Bronchial epithelial cell (primary cell): ENCODE measurements around the gene AFAP1L1. TPM values are rescaled to one million over a fixed set of nuclear protein-coding genes. Genes with fewer than 3 reads are reported as not detected.
A peak's percentile ranks its signal among the peaks of the same experiment; 100 is the strongest.

ENCODE experiments used
- DNase-seq: peaks from one replicate; pipeline ENCODE4 v3.0.0-alpha.2; 2010; ENCODE audit warnings: low read depth
- FAIRE-seq: peaks from 2 replicates; lab custom pipeline; 2011; peaks lifted over from hg19 to GRCh38; lab: Jason Lieb, UNC
- H3K27me3 ChIP-seq: 2 replicates; pipeline ENCODE4 v1.5.1; 2011; ENCODE audit warnings: low read length; ENCODE audit not compliant: control insufficient read depth, insufficient read depth
- H3K36me3 ChIP-seq: 2 replicates; pipeline ENCODE4 v1.5.1; 2011; ENCODE audit warnings: low read length; ENCODE audit not compliant: control insufficient read depth, insufficient read depth
- H3K4me3 ChIP-seq: 2 replicates; pipeline ENCODE4 v1.5.1; 2011; ENCODE audit warnings: mild to moderate bottlenecking, low read depth, low read length, control low read depth
- total RNA-seq: library from RNA; depleted of rRNA; stranded (reverse); fragments of >200 nt; gene quantifications from 2 replicates; pipeline ENCODE4 v1.2.1, GENCODE V29; 2014
- TF ChIP-seq, protein P1 (sequence below): IDR thresholded peaks from 2 replicates; pipeline ENCODE4 v1.5.1; 2011; ENCODE audit warnings: mild to moderate bottlenecking, moderate library complexity, low read length, control low read depth, inconsistent platforms; ENCODE audit not compliant: insufficient read depth, severe bottlenecking

The AFAP1L1 gene
- 17.4 and 21.9 TPM in 2 replicates for total RNA-seq

DNA sequence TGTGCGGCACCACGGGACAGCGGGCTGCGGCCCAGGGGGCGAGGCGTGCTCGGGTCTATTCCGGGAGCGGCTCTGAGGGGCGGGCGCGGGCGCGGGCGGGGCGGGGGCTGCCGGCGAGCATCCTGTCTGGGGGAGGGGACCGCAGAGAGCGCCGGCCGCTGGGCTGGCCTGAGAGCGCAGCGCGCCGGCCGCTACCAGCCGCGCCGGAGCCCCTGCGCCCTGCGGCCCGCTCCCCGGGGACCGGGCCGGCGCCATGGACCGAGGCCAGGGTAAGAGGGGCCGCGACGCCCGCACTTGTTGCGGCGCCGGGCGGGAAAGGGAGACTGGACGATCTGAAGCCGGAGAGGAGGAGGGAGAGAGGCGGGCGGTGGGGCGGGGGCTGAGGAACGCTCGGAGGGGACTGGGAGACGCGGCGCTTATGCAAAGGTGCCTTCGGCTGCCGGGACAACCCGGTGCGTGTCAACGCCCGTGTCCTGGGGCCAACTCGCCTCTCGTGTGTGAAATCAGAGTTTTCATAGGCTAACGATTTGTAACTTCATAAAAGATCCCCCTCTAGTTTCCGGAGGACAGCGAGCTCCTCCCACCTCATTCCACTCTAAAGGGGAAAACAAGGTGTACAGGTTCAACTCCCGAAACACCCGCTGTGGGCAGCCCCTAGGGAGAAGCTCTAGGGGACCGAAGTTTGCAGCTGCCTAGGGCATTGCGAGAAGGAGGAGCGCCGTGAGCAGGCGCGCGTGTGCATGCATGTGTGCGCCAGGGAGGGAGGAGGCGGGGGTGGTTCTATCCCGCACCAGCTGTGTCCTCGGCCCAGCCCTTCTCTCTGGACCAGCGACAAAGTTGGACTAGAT is at the start of gene AFAP1L1:
AFAP1L1 (plus strand) TSS at position 144 of the 848 bp plus-strand sequence; CDS start at position 254, 110 bp downstream.
- DNase-seq = peak; percentile 42

DNA sequence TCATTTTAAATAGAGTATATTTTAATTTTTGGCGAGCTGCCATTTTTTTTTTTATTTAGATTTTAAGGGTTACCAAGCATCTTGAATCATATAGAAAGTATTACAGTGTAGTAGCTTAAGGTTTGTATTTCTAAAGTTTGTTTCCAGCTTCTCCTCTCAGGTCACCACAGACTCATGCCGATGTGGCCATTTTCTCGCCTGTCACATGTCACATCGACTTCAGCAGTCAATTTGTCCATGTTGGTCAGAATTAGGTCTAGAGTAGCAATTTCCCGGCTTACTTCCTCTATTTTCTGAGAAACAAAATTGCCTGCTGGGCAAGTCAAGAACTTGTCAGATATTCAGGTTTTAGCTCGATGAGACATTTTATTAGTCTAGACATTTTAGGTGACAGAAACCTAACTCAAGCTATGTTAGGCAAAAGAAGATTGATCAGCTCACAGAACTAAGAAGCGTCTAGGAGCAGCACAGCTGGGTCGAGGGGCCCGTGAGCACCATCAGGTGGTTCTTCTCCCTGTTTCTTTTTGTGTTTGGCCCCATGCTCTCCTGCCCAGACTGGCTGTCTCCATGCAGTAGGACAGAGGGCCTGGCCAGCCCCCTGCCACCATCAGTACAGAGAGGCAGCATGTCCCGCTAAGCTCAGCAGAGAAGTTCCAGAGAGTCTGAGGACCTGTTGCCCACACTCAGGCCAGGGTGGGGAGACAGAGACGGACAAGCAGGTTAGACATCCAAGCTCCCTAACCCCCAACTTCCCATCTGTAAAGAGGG is 48.4 kb upstream of the AFAP1L1 start:
- H3K4me3 ChIP-seq = no peak overlapping the region
- H3K27me3 ChIP-seq = no peaks in the 10 kb centered on the region
- DNase-seq (no peak), FAIRE-seq (no peak)
- no peaks in the 10 kb centered on the region for H3K36me3 ChIP-seq
- TF ChIP-seq, protein P1, sequence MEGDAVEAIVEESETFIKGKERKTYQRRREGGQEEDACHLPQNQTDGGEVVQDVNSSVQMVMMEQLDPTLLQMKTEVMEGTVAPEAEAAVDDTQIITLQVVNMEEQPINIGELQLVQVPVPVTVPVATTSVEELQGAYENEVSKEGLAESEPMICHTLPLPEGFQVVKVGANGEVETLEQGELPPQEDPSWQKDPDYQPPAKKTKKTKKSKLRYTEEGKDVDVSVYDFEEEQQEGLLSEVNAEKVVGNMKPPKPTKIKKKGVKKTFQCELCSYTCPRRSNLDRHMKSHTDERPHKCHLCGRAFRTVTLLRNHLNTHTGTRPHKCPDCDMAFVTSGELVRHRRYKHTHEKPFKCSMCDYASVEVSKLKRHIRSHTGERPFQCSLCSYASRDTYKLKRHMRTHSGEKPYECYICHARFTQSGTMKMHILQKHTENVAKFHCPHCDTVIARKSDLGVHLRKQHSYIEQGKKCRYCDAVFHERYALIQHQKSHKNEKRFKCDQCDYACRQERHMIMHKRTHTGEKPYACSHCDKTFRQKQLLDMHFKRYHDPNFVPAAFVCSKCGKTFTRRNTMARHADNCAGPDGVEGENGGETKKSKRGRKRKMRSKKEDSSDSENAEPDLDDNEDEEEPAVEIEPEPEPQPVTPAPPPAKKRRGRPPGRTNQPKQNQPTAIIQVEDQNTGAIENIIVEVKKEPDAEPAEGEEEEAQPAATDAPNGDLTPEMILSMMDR = no peak

More for the DNA sequence above, at the start of gene AFAP1L1:
- no peak for FAIRE-seq
- Histone ChIP-seq H3K27me3 (no peaks in the 10 kb centered on the region), H3K36me3 (no peaks in the 10 kb centered on the region), H3K4me3 (peak within 1 kb of the TSS; percentile 46)
- TF ChIP-seq, protein P1 = no peak

DNA sequence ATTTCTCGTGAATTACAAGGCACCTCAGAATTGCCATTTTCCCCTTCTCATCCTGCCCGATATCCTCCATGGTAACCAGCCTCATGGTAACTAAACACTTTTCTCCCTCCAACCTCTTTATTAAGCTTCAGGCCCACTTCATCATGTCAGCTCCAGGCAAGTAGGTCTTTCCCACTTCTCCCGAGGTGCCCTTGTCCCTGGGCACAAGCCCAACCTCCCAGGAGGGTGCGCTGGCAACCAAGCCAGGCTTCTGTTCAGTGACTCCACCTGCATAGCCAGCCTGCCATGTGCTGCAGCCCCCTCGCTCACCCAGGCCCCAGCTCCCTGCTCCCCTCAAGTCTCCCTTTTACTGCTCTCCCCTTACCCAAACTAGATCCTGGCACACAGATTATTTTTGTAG is 47.4 kb upstream of the AFAP1L1 start:
- Histone ChIP-seq H3K27me3 (no peaks in the 10 kb centered on the region), H3K4me3 (no peak overlapping the region), H3K36me3 (no peaks in the 10 kb centered on the region)
- no peak for FAIRE-seq
- TF ChIP-seq, protein P1 = no peak
- DNase-seq = no peak

DNA sequence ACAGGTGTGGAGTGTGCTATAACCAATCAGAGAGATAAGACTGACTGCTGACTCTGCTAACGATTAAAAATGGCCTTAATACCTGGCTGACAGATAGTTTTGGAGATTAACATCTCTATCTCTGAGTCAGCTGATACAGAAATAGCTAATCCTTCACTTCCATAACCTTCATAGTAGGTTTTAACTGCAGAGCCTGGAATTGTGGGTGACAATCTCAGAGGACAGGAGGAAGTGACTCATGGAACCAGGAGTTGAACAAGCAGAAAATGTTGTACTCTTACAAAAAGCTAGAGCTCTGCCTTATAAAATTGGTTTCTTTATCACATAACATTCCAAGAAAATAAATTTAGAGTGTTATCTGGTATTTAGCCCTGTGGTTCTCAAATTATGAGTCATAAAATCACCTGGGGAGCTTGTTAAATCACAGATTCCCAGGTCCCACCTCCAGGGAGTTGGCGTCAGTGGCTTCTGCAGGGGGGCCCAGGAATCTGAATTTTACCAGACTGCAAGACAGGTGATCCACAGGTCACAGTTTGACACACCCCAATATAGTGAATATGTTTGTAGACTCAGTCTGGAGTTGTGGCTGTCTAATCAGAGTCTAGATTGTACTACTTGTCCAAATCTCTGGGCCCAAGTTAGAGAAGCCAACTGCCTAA is 44.4 kb upstream of the AFAP1L1 start:
- peak; percentile 72 for DNase-seq
- Histone ChIP-seq H3K4me3 (no peak overlapping the region), H3K27me3 (no peaks in the 10 kb centered on the region), H3K36me3 (no peaks in the 10 kb centered on the region)
- no peak for FAIRE-seq
- TF ChIP-seq, protein P1 = no peak

DNA sequence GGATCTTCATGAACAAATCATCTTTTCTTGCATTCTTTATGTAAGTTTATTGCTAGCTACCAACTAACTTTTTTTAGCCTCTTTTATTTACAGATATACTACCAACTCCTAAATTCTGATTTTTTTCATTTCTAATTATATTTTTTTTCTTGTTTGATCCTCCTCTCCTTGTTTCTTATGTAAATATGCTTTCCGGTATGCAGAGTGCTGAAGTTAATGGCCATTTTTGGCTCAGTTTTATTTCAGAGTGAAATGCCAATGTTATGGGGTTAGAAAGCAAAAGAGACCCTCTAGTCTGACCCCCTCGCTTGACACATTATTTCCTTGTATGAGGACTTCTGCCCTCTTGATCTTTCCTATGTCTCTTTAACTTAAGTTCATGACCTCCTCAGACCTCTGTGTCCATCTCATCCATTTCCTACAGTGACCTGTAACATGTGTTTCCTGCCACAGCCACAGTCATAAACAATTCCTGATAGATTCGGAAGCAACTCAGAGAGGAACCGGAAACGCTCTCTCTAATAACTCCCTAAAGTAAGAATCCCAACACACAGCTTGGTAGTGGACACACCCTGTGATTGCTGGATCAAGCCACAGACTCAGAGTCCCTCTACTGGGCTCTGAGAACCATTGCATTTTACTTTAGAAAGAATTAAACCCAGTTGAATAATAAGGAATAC is 42.9 kb upstream of the AFAP1L1 start:
- DNase-seq (peak; percentile 81), FAIRE-seq (no peak)
- TF ChIP-seq, protein P1 = peak; percentile 69
- H3K36me3 ChIP-seq = peaks cover under 1% of the 10 kb centered on the region
- H3K27me3 ChIP-seq = no peaks in the 10 kb centered on the region
- no peak overlapping the region for H3K4me3 ChIP-seq
